Immature natural killer cell (primary cell): ENCODE data around the gene BICD1. TPM values are rescaled to one million over a fixed set of nuclear protein-coding genes. Genes with fewer than 3 reads are reported as not detected.
"Not testable (repeated sequence)": the region's sequence is repeated elsewhere in the genome, so short reads cannot be mapped to it uniquely, and the experiment has no call there.

Source experiments
- DNase-seq, 3 donors: peaks; one replicate each; pipeline ENCODE4 v3.0.0; 2022; ENCODE audit warnings: mixed read lengths in 1 of 3
- H3K27ac Mint-ChIP-seq, 6 donors: one replicate each; pipeline ENCODE4 v1.8.0; 2020; ENCODE audit warnings: mixed read lengths in 6 of 6, mild to moderate bottlenecking in 5 of 6, inconsistent platforms in 4 of 6, moderate library complexity in 3 of 6
- H3K27me3 Mint-ChIP-seq, 3 donors: one replicate each; pipeline ENCODE4 v1.8.0; 2020 to 2021; ENCODE audit warnings: low read depth in 3 of 3, mild to moderate bottlenecking in 3 of 3, mixed read lengths in 3 of 3, moderate library complexity in 3 of 3, inconsistent platforms in 1 of 3
- H3K36me3 Mint-ChIP-seq, 3 donors: one replicate each; pipeline ENCODE4 v1.8.0; 2020; ENCODE audit warnings: mixed read lengths in 3 of 3, inconsistent platforms in 2 of 3, mild to moderate bottlenecking in 2 of 3
- H3K4me1 Mint-ChIP-seq, 2 donors: one replicate each; pipeline ENCODE4 v1.8.0; 2020; ENCODE audit warnings: inconsistent platforms in 2 of 2, mild to moderate bottlenecking in 2 of 2, mixed read lengths in 2 of 2, moderate library complexity in 1 of 2
- H3K4me3 Mint-ChIP-seq, 5 donors: one replicate each; pipeline ENCODE4 v1.8.0; 2020; ENCODE audit warnings: mild to moderate bottlenecking in 5 of 5, mixed read lengths in 5 of 5, inconsistent platforms in 3 of 5, moderate library complexity in 3 of 5
- H3K9me3 Mint-ChIP-seq, 6 donors: one replicate each; pipeline ENCODE4 v1.8.0; 2020; ENCODE audit warnings: mild to moderate bottlenecking in 6 of 6, mixed read lengths in 6 of 6, inconsistent platforms in 4 of 6, moderate library complexity in 3 of 6
- polyA plus RNA-seq, 3 donors: library from polyadenylated mRNA; unstranded; fragments of 300-500 nt; fragmentation: Illumina TruSeq; gene quantifications; one replicate each; pipeline ENCODE4 v1.2.3, GENCODE V29; 2021

Gene BICD1
- polyA plus RNA-seq, 3 donors from 2014 or later, result 1.0 to 9.1 (median 4.0) TPM

DNA sequence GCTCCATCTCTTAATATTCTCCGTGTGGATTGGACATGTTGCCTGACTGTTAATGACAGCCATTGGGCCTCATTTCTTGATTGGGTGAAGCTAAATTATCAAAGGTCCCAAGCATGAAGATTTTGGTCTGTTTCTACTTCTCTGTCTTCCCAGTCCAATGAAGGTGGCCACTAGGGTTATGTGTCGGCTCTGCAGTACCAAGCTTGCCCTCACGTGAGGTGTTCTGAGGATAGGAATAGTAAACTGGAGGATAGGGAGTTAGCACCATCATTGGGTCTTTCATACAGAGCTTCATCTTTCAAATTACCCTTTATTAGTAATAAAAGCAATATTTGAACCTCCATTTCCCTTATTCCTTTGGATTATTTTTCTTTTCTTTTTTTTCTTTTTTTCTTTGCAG, 21.9 kb upstream of the BICD1 start:
- H3K9me3 Mint-ChIP-seq, result peaks cover 0 to 1% (median 0%) of the 10 kb centered on the region in 6 donors

GRCh38 chr12:32087306-32087705, 19.3 kb upstream of the BICD1 start:
- H3K9me3 Mint-ChIP-seq, result no peaks in the 10 kb centered on the region
- DNase-seq, result no peak

More for the DNA sequence above, 21.9 kb upstream of the BICD1 start:
- no peak for DNase-seq
- no peak overlapping the region for H3K4me3 Mint-ChIP-seq
- H3K27ac Mint-ChIP-seq, result no peak overlapping the region
- no peaks in the 10 kb centered on the region for H3K36me3 Mint-ChIP-seq
- H3K27me3 Mint-ChIP-seq, result peaks cover 0 to 1% (median 0%) of the 10 kb centered on the region in 3 donors
- H3K4me1 Mint-ChIP-seq, result no peaks in the 10 kb centered on the region

GRCh38 chr12:32089156-32089555, 17.5 kb upstream of the BICD1 start:
- no peak overlapping the region for H3K4me3 Mint-ChIP-seq
- H3K4me1 Mint-ChIP-seq, result no peaks in the 10 kb centered on the region
- no peaks in the 10 kb centered on the region for H3K9me3 Mint-ChIP-seq
- peaks cover 0 to 1% (median 0%) of the 10 kb centered on the region in 3 donors for H3K27me3 Mint-ChIP-seq
- no peak for DNase-seq
- H3K27ac Mint-ChIP-seq, result no peak overlapping the region
- no peaks in the 10 kb centered on the region for H3K36me3 Mint-ChIP-seq

More at GRCh38 chr12:32087306-32087705, 19.3 kb upstream of the BICD1 start:
- no peaks in the 10 kb centered on the region for H3K36me3 Mint-ChIP-seq
- no peaks in the 10 kb centered on the region for H3K4me1 Mint-ChIP-seq
- peaks cover 0 to 1% (median 0%) of the 10 kb centered on the region in 3 donors for H3K27me3 Mint-ChIP-seq
- no peak overlapping the region for H3K27ac Mint-ChIP-seq
- no peak overlapping the region for H3K4me3 Mint-ChIP-seq

- Mint-ChIP-seq H3K9me3 (no peaks in the 10 kb centered on the region), H3K27ac (no peak overlapping the region), H3K4me3 (no peak overlapping the region), H3K4me1 (no peaks in the 10 kb centered on the region), H3K27me3 (peaks cover 0 to 1% (median 0%) of the 10 kb centered on the region in 3 donors), H3K36me3 (no peaks in the 10 kb centered on the region)
- no peak for DNase-seq
Measured at GRCh38 chr12:32089586-32089985, 17.1 kb upstream of the BICD1 start.

DNA sequence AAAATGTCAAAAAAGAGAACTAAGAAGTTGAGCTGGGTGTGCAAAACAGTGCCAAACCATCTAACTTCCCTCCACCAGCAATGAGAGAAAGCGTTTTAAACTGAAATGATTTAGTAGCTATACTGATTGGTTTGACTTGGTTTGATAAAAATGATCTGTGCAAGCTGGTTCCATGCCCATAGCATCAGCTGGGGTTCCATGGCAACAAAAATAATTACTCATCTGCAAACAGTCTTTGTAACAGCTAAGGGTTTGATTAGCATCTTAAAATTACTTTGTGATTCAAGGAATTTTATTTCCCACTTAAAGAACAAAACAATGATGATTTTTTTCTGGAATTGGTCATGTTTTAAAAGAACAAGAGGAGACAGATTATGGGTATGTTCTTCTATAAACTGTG, 15.0 kb upstream of the BICD1 start:
- H3K9me3 Mint-ChIP-seq, result no peaks in the 10 kb centered on the region
- peaks cover 0 to 1% (median 0%) of the 10 kb centered on the region in 3 donors for H3K27me3 Mint-ChIP-seq
- no peak for DNase-seq
- H3K27ac Mint-ChIP-seq, result no peak overlapping the region
- no peaks in the 10 kb centered on the region for H3K36me3 Mint-ChIP-seq
- no peak overlapping the region for H3K4me3 Mint-ChIP-seq
- H3K4me1 Mint-ChIP-seq, result no peaks in the 10 kb centered on the region

DNA sequence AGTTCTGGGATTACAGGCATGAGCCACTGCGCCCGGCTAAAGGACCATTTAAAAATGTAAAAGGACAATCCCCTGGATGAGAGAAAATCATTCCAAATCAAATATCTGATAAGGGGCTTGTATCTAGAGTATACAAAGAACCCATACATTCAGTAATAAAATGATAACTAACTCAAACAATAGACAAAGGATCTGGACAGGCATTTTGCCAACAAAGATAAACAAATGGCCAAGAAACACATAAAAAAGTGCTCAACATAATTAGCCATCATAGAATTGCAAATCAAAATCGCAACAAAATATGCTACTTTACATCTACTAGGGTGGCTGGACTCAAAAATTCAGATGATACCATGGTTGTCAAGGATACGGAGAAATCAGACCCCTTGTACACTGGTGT, 8.5 kb upstream of the BICD1 start:
- peaks cover 3 to 6% (median 4%) of the 10 kb centered on the region in 3 donors for H3K27me3 Mint-ChIP-seq
- no peak overlapping the region for H3K27ac Mint-ChIP-seq
- DNase-seq, result no peak
- H3K4me1 Mint-ChIP-seq, result no peaks in the 10 kb centered on the region
- H3K4me3 Mint-ChIP-seq, result no peak overlapping the region
- H3K36me3 Mint-ChIP-seq, result no peaks in the 10 kb centered on the region
- H3K9me3 Mint-ChIP-seq, result no peaks in the 10 kb centered on the region

DNA sequence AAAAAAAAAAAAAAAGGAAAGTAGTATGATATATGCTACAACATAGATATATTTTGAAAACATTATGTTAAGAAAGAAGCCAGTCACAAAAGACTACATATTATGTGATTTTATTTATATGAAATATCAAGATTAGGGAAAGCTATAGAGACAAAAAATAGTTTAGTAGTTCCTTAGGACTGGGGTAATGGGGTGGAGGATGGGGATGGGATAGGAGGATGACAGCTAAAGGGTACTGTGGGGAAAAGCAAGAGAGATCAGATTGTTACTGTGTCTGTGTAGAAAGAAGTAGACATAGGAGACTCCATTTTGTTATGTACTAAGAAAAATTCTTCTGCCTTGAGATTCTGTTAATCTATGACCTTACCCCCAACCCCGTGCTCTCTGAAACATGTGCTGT, 7.4 kb upstream of the BICD1 start:
- not testable (repeated sequence) for H3K9me3 Mint-ChIP-seq, H3K27ac Mint-ChIP-seq, H3K36me3 Mint-ChIP-seq, H3K4me1 Mint-ChIP-seq, H3K4me3 Mint-ChIP-seq, H3K27me3 Mint-ChIP-seq, DNase-seq

DNA sequence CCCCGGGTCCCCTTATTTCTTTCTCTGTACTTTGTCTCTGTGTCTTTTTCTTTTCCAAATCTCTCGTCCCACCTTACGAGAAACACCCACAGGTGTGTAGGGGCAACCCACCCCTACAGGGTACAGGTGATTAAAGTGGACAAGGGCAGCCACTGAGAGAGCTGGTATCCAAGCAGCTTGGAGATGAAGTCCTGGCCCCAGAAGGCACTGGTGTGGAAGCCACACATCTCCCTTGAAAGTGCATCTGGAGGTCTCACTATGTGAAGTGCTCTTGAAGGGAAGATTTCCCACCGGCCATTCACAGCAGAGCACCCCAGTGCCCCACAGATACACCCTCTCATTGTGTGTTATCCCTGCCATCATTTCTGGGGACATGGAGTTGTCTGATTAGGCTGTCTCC, 6.3 kb upstream of the BICD1 start:
- DNase-seq, result no peak
- Mint-ChIP-seq H3K27me3 (peaks cover 3 to 6% (median 4%) of the 10 kb centered on the region in 3 donors), H3K4me3 (no peak overlapping the region), H3K9me3 (no peaks in the 10 kb centered on the region), H3K36me3 (no peaks in the 10 kb centered on the region), H3K27ac (no peak overlapping the region), H3K4me1 (no peaks in the 10 kb centered on the region)

DNA sequence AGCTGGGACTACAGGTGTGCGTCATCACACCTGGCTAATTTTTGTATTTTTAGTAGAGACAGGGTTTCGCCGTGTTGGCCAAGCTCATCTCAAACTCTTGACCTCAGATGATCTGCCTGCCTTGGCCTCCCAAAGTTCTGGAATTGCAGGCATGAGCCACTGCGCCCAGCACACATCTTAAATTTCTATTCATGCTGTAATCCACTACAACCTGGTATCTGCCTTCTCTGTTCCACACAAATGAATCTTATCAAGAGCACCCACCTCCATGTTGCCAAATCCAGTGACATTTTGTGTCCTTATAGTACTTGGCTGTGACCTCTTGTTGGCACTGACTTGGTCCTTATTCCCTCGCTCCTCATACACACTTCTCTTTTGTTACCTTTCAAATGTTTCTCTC, 5.8 kb upstream of the BICD1 start:
- no peak overlapping the region for H3K4me3 Mint-ChIP-seq
- peaks cover 3% of the 10 kb centered on the region in 2 donors for H3K4me1 Mint-ChIP-seq
- DNase-seq, result no peak
- no peak overlapping the region for H3K27ac Mint-ChIP-seq
- H3K27me3 Mint-ChIP-seq, result peaks cover 4 to 6% (median 6%) of the 10 kb centered on the region in 3 donors
- H3K9me3 Mint-ChIP-seq, result no peaks in the 10 kb centered on the region
- H3K36me3 Mint-ChIP-seq, result no peaks in the 10 kb centered on the region

- Mint-ChIP-seq H3K27me3 (peaks cover 4 to 8% (median 8%) of the 10 kb centered on the region in 3 donors), H3K4me1 (peaks cover 9 to 11% of the 10 kb centered on the region in 2 donors), H3K4me3 (no peak overlapping the region), H3K9me3 (no peaks in the 10 kb centered on the region), H3K27ac (no peak overlapping the region), H3K36me3 (no peaks in the 10 kb centered on the region)
- DNase-seq, result no peak
Measured at GRCh38 chr12:32102234-32102633, 4.4 kb upstream of the BICD1 start.

- Mint-ChIP-seq H3K36me3 (no peaks in the 10 kb centered on the region), H3K4me1 (peaks cover 27 to 32% of the 10 kb centered on the region in 2 donors), H3K27me3 (peaks cover 4 to 8% (median 5%) of the 10 kb centered on the region in 3 donors), H3K9me3 (no peaks in the 10 kb centered on the region), H3K4me3 (peak overlapping the region; percentile 22 to 66 (median 31)), H3K27ac (no peak overlapping the region)
- no peak for DNase-seq
Measured at GRCh38 chr12:32104572-32105355, 1.9 kb upstream of the BICD1 start.

GRCh38 chr12:32105986-32106516, 596 bp upstream of the BICD1 start:
- peaks cover 1 to 5% (median 5%) of the 10 kb centered on the region in 3 donors for H3K27me3 Mint-ChIP-seq
- peak overlapping the region; percentile 85 to 97 (median 92) for H3K4me3 Mint-ChIP-seq
- no peak for DNase-seq
- H3K4me1 Mint-ChIP-seq, result peaks cover 27 to 32% of the 10 kb centered on the region in 2 donors
- peak overlapping the region in 5 of 6 donors; percentile 29 to 83 (median 75) for H3K27ac Mint-ChIP-seq
- no peaks in the 10 kb centered on the region for H3K36me3 Mint-ChIP-seq
- H3K9me3 Mint-ChIP-seq, result no peaks in the 10 kb centered on the region

DNA sequence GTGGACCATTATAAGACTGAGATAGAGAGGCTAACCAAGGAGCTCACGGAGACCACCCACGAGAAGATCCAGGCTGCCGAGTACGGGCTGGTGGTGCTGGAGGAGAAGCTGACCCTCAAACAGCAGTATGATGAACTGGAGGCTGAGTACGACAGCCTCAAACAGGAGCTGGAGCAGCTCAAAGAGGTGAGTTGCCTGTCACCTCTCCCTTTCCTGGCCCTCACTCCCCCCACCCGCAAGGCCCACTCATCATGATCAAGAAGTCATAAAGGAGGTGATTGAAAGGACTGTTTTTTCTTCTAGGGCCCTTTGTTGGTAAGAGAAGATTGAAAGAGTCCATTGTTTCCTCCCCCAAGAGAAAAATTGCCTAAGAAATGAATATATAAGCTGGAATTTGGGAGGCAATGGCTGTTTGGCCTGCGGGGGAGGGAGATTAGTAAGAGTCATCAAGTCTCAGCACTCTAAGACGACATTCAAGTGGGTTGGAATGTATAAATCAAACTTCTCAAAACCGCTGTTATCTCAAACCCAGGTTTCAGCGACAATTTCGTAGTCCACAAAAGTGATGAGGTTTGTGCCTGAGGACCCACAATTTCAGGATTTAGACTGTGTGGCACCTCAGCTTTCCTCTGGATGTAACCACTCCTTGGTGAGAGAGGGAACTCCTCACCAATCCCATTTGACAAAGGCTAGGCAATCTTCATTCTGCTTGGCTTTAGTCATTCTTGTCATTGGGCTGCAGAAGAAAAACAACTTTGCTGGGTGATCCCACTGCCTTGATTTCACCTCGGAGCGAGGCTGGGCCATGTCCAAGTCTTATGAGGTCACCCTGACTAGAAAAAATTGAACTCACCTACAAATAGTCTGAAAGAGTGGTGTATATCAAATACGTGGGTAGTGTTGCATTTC, 966 bp downstream of the BICD1 start:
- Mint-ChIP-seq H3K27ac (peak overlapping the region; percentile 54 to 90 (median 82)), H3K27me3 (peaks cover 0 to 5% (median 2%) of the 10 kb centered on the region in 3 donors), H3K9me3 (no peaks in the 10 kb centered on the region), H3K36me3 (peaks cover 0 to 5% (median 4%) of the 10 kb centered on the region in 3 donors), H3K4me1 (peaks cover 27 to 32% of the 10 kb centered on the region in 2 donors), H3K4me3 (peak overlapping the region; percentile 95 to 98 (median 96))
- peak in 1 of 3 donors; percentile 0 for DNase-seq
